ENCODE data around the gene NAPA.
A peak's percentile ranks its signal among the peaks of the same experiment; 100 is the strongest.

DNA sequence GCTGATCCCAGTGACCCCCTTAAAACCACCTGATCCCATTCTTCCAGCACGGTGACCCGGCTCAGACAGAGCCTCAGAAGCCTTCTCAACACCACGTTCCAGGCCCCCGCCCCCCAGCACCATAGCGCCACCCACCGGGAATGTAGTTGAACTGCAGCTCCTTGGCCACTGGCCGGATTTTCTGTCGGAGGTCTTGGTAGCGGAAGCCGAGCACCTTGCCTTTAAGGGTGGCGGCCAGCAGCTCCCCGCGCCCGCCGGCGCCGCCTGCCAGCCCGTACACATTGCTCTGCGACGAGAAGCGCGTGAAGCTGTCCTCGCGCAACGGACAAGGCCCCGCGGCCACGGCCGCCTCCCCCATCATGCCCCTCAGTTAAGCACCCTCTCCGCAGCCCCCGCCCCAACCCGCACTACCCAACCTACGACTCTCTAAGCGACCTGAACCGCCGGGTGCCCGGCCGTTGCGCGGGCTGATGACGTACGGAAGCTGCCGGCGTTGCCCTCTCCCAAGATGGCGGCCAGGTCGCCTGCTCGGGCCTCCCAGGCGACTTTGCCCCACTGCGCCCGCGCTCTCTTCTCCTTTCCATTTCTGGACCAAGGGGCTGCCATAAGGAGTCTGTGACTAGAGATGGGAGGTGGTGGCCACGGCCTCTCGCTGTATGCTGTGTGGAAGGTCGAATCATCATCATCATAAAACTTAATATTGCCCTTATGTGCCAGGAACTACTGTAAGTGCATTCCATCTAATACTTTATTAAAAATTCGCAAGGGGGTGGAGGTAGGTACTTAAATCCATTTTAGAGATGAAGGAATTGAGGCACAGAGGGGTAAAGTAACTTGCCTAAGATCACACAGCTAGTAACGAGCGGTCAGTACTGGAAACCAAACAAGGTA, 30.8 kb downstream of the NAPA start, which contains the start of gene KPTN:
- TF ChIP-seq, protein P1, sequence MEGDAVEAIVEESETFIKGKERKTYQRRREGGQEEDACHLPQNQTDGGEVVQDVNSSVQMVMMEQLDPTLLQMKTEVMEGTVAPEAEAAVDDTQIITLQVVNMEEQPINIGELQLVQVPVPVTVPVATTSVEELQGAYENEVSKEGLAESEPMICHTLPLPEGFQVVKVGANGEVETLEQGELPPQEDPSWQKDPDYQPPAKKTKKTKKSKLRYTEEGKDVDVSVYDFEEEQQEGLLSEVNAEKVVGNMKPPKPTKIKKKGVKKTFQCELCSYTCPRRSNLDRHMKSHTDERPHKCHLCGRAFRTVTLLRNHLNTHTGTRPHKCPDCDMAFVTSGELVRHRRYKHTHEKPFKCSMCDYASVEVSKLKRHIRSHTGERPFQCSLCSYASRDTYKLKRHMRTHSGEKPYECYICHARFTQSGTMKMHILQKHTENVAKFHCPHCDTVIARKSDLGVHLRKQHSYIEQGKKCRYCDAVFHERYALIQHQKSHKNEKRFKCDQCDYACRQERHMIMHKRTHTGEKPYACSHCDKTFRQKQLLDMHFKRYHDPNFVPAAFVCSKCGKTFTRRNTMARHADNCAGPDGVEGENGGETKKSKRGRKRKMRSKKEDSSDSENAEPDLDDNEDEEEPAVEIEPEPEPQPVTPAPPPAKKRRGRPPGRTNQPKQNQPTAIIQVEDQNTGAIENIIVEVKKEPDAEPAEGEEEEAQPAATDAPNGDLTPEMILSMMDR (IDR thresholded peaks at IDR 0.05): peak; percentile 68 to 90 (median 81)
- TF ChIP-seq POLR2A (IDR thresholded peaks at IDR 0.05): peak; percentile 21 to 34

Data from uterus (tissue), 2 donors.